PC-3 (cell line): ENCODE measurements around the gene DERA.

Experiments
- CTCF ChIP-seq: fragments of 300-600 bp; sonication (generic); conservative IDR thresholded peaks from 2 replicates; pipeline ENCODE4 v1.5.1; 2017; ENCODE audit warnings: antibody characterized with exemption, low read depth, mild to moderate bottlenecking, low read length
- EZH2 ChIP-seq: fragments of 300-600 bp; sonication (generic); IDR thresholded peaks from one replicate; pipeline ENCODE4 v1.6.1; 2017; ENCODE audit warnings: antibody characterized with exemption, mild to moderate bottlenecking, low read length; ENCODE audit not compliant: unreplicated experiment

DNA sequence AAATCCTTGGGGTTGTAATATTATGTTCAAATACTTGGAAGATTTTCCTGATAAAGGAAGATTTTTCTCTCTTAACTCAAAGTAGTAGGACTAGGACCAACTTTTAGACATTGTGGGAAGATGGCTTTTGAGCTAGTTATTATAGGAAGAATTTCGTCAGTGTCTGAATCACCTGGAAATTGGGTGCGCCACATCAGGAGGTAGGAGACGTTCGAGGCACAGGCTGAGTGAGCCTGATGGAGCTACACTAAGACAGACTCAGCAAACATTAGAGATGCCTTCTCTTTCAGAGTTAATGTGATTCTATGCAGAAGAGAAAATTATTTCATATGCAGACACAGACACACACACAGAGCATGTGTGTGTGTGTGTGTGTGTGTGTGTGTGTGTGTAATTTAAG lies 84.7 kb downstream of the DERA start:
- TF ChIP-seq CTCF: no peak
- TF ChIP-seq EZH2: no peak
